Ovary (tissue), 9 donors: ENCODE measurements around the gene LMX1B. TPM values are rescaled to one million over a fixed set of nuclear protein-coding genes. Genes with fewer than 3 reads are reported as not detected.

ENCODE experiments used
- DNase-seq, 5 donors: peaks; one replicate each; pipeline ENCODE4 v3.0.0-alpha.2; 2019 to 2020
- H3K27ac ChIP-seq, 2 donors: fragments of 200-600 bp; one replicate each; pipeline versions ENCODE4 v1.5.1 to v1.8.0; 2019 to 2022
- H3K27me3 ChIP-seq: fragments of 200-600 bp; one replicate; pipeline ENCODE4 v1.8.0; 2022
- H3K36me3 ChIP-seq: fragments of 200-600 bp; sonication (generic); one replicate; pipeline ENCODE4 v1.5.1; 2019
- H3K4me1 ChIP-seq: one replicate; pipeline ENCODE4 v1.8.1; 2013; ENCODE audit warnings: mild to moderate bottlenecking, moderate library complexity; ENCODE audit not compliant: insufficient read depth
- H3K4me3 ChIP-seq: fragments of 200-600 bp; sonication (generic); one replicate; pipeline ENCODE4 v1.5.1; 2017
- H3K9me3 ChIP-seq, 2 donors: fragments of 200-600 bp in 1 of 2; sonication (generic) in 1 of 2; one replicate each; pipeline versions ENCODE4 v1.5.1 to v1.8.1; 2013 to 2019; ENCODE audit warnings: mild to moderate bottlenecking in 1 of 2, moderate library complexity in 1 of 2
- CTCF ChIP-seq, 3 donors: fragments of 450-650 bp in 2 of 3; fragments of 200-600 bp in 1 of 3; IDR thresholded peaks; one replicate each; pipeline versions ENCODE4 v1.5.1 to v1.8.0; 2016 to 2022; ENCODE audit warnings: antibody characterized with exemption in 3 of 3, mild to moderate bottlenecking in 1 of 3
- EP300 ChIP-seq: sonication (generic); formaldehyde crosslinking; IDR thresholded peaks from one replicate; pipeline ENCODE4 v1.6.1; 2017; ENCODE audit warnings: antibody characterized with exemption
- POLR2A ChIP-seq: fragments of 450-650 bp; IDR thresholded peaks from one replicate; pipeline ENCODE4 v1.6.1; 2017; ENCODE audit warnings: antibody characterized with exemption, mild to moderate bottlenecking, moderate library complexity
- WGBS, 3 donors: extraction: QIAGEN DNeasy Blood & Tissue Kit in 1 of 3; methylation state at CpG; one replicate each; pipeline versions ENCODE4 v1.1.5 to v1.1.7; 2013 to 2017; 5-methylcytosine and 5-hydroxymethylcytosine counted together
- intact Hi-C, 4 donors: fragments of 100-400 bp; cut with DNase I; formaldehyde crosslinking; loops; one replicate each; pipeline versions ENCODE4 v1.11.0 to v1.15.1; 2022 to 2023
- polyA plus RNA-seq, 2 donors: library from polyadenylated mRNA; stranded (reverse); fragments of 200-250 nt in 1 of 2; fragments of 350-450 nt in 1 of 2; fragmentation: Illumina TruSeq in 1 of 2; extraction: RNeasy Lipid Tissue Mini Kit (QIAGEN cat#74804) in 1 of 2; gene quantifications; one replicate each; pipeline ENCODE4 v1.2.3, GENCODE V29; 2013 to 2014
- total RNA-seq, 7 donors: library from RNA; depleted of rRNA in 2 of 7; stranded (reverse); fragments of >200 nt in 2 of 7; fragmentation: NEBNext Ultra II Directional in 3 of 7; extraction: Animal tissue kit (Norgen Biotek cat#: 25700) in 3 of 7; gene quantifications; one replicate each; pipeline versions ENCODE4 v1.1.0 to v1.2.4, GENCODE V29; 2016 to 2023
- donor health status: DM: no; HTN: no; CAD: no; lungs with moderate emphysema.
- donor health status: DM: no; HTN: no; CAD: no.
- donor health status: Bipolar disorder and iron deficiency.
- donor health status: DM: yes; HTN: yes; CAD: no.
- donor health status: DM: no; HTN: no; CAD: no.
- donor health status: DM: yes; HTN: yes; CAD: no.

The LMX1B gene
- total and polyA plus RNA-seq, 9 donors: 0.08 to 0.20 TPM; not detected in 7

GRCh38 chr9:126617003-126617822 lies 3.5 kb downstream of the LMX1B start:
- H3K36me3 ChIP-seq: no peaks in the 10 kb centered on the region
- 55 to 62% (median 59%) methylated on average over 18 of the region's 18 CpGs for WGBS, 3 donors
- DNase-seq: no peak
- intact Hi-C loops: loop anchor here in 2 of 4 donors (10.0 kb wide), 1 partner anchor 168 kb away; no protein-coding TSS in a partner anchor
- H3K27ac ChIP-seq: no peak overlapping the region
- H3K4me1 ChIP-seq: peaks cover 10% of the 10 kb centered on the region
- H3K27me3 ChIP-seq: no peaks in the 10 kb centered on the region
- TF ChIP-seq POLR2A: no peak
- TF ChIP-seq CTCF (IDR thresholded peaks at IDR 0.05): no peak
- TF ChIP-seq EP300: no peak
- H3K9me3 ChIP-seq: no peaks in the 10 kb centered on the region
- H3K4me3 ChIP-seq: no peak overlapping the region

- WGBS, 3 donors: 17 to 23% (median 18%) methylated on average over 12 of the region's 12 CpGs
- DNase-seq: no peak
- peaks cover 8% of the 10 kb centered on the region for H3K4me1 ChIP-seq
- no peaks in the 10 kb centered on the region for H3K27me3 ChIP-seq
- no peaks in the 10 kb centered on the region for H3K36me3 ChIP-seq
- H3K27ac ChIP-seq: no peak overlapping the region
- no peak overlapping the region for H3K4me3 ChIP-seq
- intact Hi-C loops: loop anchor here in 2 of 4 donors (10.0 kb wide), 1 partner anchor 167 kb away; no protein-coding TSS in a partner anchor
- TF ChIP-seq CTCF (IDR thresholded peaks at IDR 0.05): no peak
- TF ChIP-seq POLR2A: no peak
- no peak for TF ChIP-seq EP300
- no peaks in the 10 kb centered on the region for H3K9me3 ChIP-seq
Observed at GRCh38 chr9:126617823-126618165, 4.1 kb downstream of the LMX1B start.

GRCh38 chr9:126618190-126618584 lies 4.5 kb downstream of the LMX1B start:
- 13 to 18% (median 13%) methylated on average over 11 of the region's 11 CpGs for WGBS, 3 donors
- no peaks in the 10 kb centered on the region for H3K36me3 ChIP-seq
- intact Hi-C loops: loop anchor here in 2 of 4 donors (10.0 kb wide), 1 partner anchor 167 kb away; no protein-coding TSS in a partner anchor
- H3K4me1 ChIP-seq: peaks cover 7% of the 10 kb centered on the region
- DNase-seq: no peak
- no peak overlapping the region for H3K4me3 ChIP-seq
- no peak overlapping the region for H3K27ac ChIP-seq
- H3K9me3 ChIP-seq: no peaks in the 10 kb centered on the region
- no peaks in the 10 kb centered on the region for H3K27me3 ChIP-seq
- TF ChIP-seq POLR2A: no peak
- TF ChIP-seq EP300: no peak
- TF ChIP-seq CTCF (IDR thresholded peaks at IDR 0.05): no peak

GRCh38 chr9:126618585-126619360 lies 5.0 kb downstream of the LMX1B start:
- no peak for DNase-seq
- TF ChIP-seq POLR2A: no peak
- TF ChIP-seq CTCF (IDR thresholded peaks at IDR 0.05): no peak
- no peak for TF ChIP-seq EP300
- Histone ChIP-seq H3K27ac (no peak overlapping the region), H3K4me3 (no peak overlapping the region), H3K27me3 (peaks cover 3% of the 10 kb centered on the region), H3K36me3 (no peaks in the 10 kb centered on the region), H3K9me3 (no peaks in the 10 kb centered on the region), H3K4me1 (peaks cover 7% of the 10 kb centered on the region)
- 19 to 27% (median 27%) methylated on average over 49 to 50 of the region's 50 CpGs for WGBS, 3 donors
- intact Hi-C loops: loop anchor here in 2 of 4 donors (10.0 kb wide), 1 partner anchor 166 kb away; no protein-coding TSS in a partner anchor
